ENCODE results near the gene BRI3.

BRI3 gene

DNA sequence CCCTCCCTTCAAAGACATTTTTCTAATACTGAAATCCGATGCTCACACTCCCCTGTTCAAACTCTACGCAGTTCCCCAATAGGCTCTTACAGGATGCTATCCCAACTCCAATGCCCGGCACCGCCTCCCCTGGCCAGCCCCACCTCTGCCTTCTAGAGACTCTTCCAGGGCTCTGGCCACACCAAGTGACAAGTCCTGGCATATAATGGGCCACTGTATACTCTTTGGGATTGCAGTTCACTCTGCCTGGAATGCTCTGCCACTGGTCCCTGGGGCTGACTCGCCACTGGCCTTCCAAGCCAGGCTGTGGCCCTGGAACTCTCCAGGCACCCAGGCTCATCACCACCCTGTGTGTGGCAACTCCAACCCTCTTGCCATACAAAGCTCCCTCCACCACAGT is 3.1 kb upstream of the BRI3 start:
- Mint-ChIP-seq H3K4me1 (peaks cover 14% of the 10 kb centered on the region), H3K27ac (peak overlapping the region; percentile 34), H3K36me3 (peaks cover 15% of the 10 kb centered on the region), H3K4me3 (no peak overlapping the region), H3K9me3 (no peaks in the 10 kb centered on the region)
- DNase-seq (ENCODE audit: low spot score in 2 of 2) = no peak
- no peak for ATAC-seq

DNA sequence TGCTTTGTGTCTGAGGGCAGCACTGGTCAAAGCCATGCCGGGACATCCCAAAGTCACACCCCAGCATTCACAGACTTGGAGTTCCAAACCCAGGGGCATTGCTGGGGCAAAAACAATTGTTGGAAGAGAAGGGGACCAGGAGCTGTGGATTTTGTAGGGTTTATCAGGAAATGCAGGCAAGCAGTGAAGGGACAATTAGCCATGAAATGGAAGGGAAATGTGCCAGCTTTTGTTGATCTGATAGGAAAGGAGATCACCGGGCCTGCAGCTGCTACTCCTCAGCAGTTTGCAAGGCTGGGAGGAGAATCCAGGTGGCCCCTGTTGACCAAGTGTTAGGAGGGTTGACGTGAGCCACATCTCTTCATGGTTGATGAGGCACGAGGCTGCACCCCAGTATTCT is 2.5 kb upstream of the BRI3 start:
- no peak for ATAC-seq
- no peak overlapping the region for H3K4me3 Mint-ChIP-seq

DNA sequence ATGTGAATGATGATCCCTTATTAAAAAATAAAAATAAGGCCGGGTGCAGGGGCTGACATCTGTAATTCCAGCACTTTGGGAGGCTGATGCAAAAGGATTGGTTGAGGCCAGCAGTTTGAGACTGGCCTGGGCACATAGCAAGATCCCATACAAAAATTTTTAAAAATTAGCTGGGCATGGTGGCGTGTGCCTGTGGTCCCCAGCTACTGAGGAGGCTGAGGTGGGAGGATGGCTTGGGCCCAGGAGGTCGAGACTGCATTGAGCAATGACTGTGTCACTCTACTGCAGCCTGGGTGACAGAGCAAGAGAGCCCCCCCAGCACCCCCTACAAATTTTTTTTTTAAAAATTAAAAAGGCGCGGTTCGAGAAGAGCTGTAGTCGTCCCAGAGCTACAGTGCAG is 1.2 kb upstream of the BRI3 start:
- ATAC-seq (no peak), DNase-seq (ENCODE audit: low spot score in 2 of 2) (no peak)
- Mint-ChIP-seq H3K4me3 (peak overlapping the region; percentile 72), H3K36me3 (peaks cover 28% of the 10 kb centered on the region), H3K27ac (peak overlapping the region; percentile 26), H3K4me1 (peaks cover 26% of the 10 kb centered on the region), H3K9me3 (no peaks in the 10 kb centered on the region)

More for the DNA sequence above, 2.5 kb upstream of the BRI3 start:
- Mint-ChIP-seq H3K27ac (no peak overlapping the region), H3K4me1 (peaks cover 14% of the 10 kb centered on the region), H3K9me3 (no peaks in the 10 kb centered on the region), H3K36me3 (peaks cover 20% of the 10 kb centered on the region)
- DNase-seq (ENCODE audit: low spot score in 2 of 2) = no peak

DNA sequence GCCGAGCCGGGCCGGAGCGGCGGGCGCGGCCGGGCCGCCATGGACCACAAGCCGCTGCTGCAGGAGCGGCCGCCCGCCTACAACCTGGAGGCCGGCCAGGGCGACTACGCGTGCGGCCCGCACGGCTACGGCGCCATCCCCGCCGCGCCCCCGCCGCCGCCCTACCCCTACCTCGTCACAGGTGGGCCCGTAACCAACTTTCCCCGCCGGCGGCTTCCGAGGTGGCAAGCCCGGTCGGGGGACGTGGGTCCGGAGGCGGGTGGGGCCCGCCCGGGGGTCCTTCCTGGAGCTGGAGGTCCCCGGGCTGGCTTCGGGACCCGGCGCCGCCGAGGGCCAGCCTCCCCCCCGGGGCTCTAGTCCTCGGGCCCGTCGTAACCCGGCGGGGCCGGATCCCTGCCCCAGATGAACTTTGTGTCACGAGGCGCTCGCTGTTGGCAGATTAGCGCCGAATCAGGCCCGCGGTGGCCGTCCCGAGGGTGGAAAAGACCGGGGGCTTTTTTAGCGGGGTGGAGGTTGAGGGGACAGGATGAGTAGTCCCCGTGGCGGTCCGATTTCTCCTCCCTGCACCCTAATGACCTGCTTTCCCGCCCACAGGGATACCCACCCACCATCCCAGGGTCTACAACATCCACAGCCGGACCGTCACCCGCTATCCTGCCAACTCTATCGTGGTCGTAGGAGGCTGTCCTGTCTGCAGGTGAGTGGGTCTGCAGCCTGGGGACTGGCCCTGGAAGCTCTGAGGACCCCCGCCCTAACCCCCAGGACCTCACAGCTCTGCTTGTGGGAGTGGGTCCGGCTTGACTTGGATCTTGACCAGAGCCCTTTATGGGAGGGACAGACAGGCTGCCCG is 496 bp downstream of the BRI3 start:
- peak overlapping the region; percentile 82 for H3K4me3 Mint-ChIP-seq
- H3K9me3 Mint-ChIP-seq = no peaks in the 10 kb centered on the region
- peak; percentile 53 for ATAC-seq
- peak; percentile 29 to 68 for DNase-seq (ENCODE audit: low spot score in 2 of 2)
- peaks cover 28% of the 10 kb centered on the region for H3K36me3 Mint-ChIP-seq
- H3K27ac Mint-ChIP-seq = peak overlapping the region; percentile 91
- H3K4me1 Mint-ChIP-seq = peaks cover 26% of the 10 kb centered on the region

DNA sequence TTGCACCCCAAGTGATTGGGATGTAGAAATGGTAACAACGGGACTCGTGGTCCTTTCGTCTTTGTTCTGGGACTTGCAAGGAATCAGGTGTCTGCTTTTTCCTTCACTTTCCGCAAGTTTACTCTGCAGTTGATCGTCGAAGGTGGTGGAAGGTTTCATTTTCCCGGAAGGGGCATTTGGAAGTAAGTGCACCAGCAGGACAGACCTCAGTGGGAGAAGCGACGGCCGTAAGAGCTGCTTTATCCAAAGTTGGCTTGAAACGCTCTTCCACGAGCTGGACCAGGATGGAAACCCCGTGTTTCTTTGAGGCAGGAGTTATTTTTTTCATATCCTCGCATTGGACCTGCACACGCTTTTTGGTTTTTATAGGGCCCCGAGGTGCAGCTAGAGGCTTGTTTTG is 1.2 kb downstream of the BRI3 start:
- peak overlapping the region; percentile 91 for H3K27ac Mint-ChIP-seq
- H3K4me1 Mint-ChIP-seq = peaks cover 26% of the 10 kb centered on the region
- H3K36me3 Mint-ChIP-seq = peaks cover 28% of the 10 kb centered on the region
- no peaks in the 10 kb centered on the region for H3K9me3 Mint-ChIP-seq
- peak overlapping the region; percentile 82 for H3K4me3 Mint-ChIP-seq
- ATAC-seq = no peak
- DNase-seq (ENCODE audit: low spot score in 2 of 2) = no peak

DNA sequence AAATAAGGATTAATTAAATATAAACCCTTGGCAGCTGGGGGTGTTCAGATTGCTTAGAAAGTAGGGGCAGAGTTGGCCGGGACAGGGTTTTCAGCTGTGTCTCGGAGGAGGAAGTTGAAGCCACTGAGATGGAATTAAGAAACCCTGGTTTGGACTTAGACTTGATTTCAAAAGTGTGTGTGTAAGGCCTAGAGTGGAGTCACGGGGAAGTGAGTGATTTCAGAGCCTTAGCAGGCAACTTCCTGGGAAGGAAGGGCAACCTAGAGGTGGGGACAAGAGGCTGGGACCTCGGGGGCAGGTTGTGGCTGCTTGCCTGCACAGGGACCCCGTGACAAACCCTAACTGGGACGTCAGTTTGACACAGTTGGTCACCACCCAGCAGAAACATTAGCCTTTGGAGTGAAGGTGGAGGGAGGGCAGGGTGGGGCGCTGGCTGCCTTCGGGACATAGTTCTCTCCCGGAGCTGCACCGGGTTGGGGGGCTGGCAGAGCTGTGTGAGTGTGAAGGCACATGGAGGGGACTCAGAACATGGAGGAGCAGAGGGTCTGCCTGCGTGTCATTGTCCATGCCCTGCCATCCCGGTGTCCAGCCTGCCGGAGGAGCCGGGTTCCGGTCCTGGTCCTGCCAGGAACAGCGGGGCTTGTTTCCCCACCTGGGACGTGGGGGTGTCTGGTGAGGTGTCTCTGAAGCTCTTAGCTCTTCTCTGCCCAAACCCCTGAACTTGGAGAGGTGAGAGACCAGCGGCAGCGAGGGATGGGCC is 1.8 kb downstream of the BRI3 start:
- no peaks in the 10 kb centered on the region for H3K9me3 Mint-ChIP-seq
- H3K27ac Mint-ChIP-seq = peak overlapping the region; percentile 91
- peak overlapping the region; percentile 82 for H3K4me3 Mint-ChIP-seq
- H3K4me1 Mint-ChIP-seq = peaks cover 26% of the 10 kb centered on the region
- no peak for ATAC-seq
- DNase-seq (ENCODE audit: low spot score in 2 of 2) = no peak
- H3K36me3 Mint-ChIP-seq = peaks cover 29% of the 10 kb centered on the region

DNA sequence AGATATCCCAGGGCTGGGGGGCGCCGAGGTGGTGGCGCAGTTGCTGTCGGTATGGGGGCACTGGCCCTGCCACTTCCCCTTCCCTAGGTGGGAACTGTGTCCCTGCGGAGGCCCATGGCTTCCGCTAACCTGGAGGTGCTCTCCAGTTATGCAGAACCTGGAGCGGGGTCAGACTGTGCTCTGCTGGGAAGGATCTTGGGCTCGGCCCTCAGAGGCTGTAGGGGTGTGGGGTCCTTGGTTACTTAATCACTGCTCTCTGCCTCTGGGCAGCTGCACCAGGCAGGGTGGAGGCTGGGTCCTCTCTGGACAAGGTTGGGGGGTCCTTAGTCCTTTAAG is 2.4 kb downstream of the BRI3 start:
- Mint-ChIP-seq H3K27ac (peak overlapping the region; percentile 83), H3K36me3 (peaks cover 34% of the 10 kb centered on the region), H3K9me3 (no peaks in the 10 kb centered on the region), H3K4me1 (peaks cover 26% of the 10 kb centered on the region), H3K4me3 (peak overlapping the region; percentile 28)
- ATAC-seq (no peak), DNase-seq (ENCODE audit: low spot score in 2 of 2) (no peak)

DNA sequence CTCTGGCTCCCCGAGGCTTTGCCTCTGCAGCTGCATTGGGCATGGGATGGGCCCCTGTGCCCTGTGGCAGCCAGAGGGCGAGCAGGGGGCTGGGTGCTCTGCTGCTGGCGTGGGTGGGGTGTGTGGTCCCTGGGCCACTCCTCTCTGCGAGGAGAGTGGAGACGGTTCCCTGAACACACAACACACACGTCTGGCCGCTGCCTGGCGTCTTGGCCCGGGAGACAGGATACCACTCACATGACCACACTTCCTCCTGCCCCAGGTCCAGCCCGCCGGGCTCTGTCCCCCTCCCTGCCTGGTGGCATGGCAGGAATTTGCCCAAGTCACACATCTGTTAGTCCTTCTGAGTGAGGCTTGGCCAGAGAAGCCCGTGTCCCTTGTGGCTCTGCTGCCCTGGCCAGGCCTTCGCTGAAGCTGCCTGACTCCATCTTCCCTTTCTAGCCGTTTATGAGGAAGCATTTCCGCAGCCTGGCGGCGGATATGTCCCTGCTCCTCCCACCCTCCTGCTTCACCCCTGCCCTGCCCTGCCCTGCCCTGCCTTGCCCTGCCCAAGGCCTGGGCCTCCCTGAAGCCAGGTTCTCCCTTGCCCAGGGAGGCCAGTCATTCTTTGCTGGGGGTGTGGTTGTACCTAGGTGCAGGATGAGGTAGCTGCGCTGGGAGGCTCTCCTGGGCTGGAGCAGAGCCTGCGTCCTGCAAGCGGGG is 3.0 kb downstream of the BRI3 start:
- no peak for ATAC-seq
- H3K4me1 Mint-ChIP-seq = peaks cover 26% of the 10 kb centered on the region
- H3K27ac Mint-ChIP-seq = peak overlapping the region; percentile 83
- peak overlapping the region; percentile 28 for H3K4me3 Mint-ChIP-seq
- no peaks in the 10 kb centered on the region for H3K9me3 Mint-ChIP-seq
- H3K36me3 Mint-ChIP-seq = peaks cover 34% of the 10 kb centered on the region
- DNase-seq (ENCODE audit: low spot score in 2 of 2) = no peak

DNA sequence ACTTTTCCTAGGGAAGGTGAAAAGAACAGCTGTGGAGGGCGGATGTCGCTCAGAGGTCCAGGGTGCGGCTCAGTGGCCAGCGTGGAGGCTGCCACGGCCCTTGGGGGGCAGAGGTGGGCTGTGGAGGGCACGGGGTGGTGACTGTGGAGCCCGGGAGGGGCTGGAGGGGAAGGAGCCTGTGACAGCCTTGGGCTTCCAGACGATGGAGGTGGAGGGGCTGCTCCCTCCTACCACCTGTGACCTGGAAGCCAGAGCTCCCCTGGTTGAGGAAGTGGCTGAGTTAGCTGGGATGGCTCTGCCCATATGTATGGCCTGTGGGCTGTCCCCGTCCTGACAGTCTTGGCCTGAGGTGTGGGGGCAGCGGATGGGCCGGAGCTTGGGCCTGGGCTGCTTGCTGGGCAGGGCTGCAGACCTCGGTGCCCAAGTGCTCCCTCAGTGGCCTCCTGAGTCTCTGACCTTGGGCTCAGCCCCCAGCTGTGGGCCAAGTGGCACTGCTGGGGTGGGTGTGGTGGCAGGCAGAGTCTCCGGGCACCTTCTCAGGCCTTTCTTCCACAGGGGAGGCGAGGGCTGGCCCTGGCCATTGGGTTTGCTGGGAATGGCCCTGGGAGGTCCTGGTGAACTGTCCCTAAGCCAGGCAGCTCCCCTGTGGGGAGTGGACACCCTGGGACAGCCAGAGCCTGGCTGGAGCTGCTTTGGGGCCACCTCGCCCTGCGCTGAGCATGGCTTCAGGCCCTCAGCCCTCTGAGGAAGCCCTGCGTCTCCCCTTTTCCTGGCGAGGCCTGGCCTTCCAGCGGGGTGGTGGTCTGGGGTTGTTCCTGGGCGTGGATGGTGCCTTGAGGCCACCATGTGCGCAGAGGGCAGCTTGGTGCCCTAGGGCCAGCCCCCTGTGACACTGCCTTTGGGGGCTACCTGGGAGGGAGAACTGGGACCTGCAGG is 3.9 kb downstream of the BRI3 start:
- H3K4me3 Mint-ChIP-seq = peak overlapping the region; percentile 28
- peaks cover 26% of the 10 kb centered on the region for H3K4me1 Mint-ChIP-seq
- H3K36me3 Mint-ChIP-seq = peaks cover 34% of the 10 kb centered on the region
- no peak overlapping the region for H3K27ac Mint-ChIP-seq
- ATAC-seq (no peak), DNase-seq (ENCODE audit: low spot score in 2 of 2) (no peak)
- H3K9me3 Mint-ChIP-seq = no peaks in the 10 kb centered on the region

DNA sequence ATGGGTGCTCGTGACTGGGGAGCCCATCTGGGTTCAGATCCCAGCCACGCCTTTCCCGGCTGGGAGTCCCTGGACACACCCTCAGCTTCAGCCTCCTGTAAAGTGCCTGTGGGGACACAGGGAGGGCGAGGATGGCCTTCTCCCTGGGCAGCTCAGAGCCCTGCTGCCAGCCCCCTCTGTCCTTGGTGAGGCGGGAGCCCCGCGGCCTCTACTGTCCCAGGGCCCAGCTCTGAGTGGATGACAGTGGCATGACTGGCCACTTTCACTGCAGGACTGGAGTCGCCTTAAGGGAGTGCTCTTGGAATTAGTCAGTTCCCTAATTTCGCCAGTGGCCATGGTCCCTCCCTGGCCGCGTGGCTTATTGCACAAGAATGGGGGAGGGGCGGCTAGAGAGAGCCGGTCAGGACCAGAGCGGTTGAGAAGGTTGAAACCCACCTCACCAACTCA is 4.6 kb downstream of the BRI3 start:
- ATAC-seq (no peak), DNase-seq (ENCODE audit: low spot score in 2 of 2) (no peak)
- Mint-ChIP-seq H3K36me3 (peaks cover 34% of the 10 kb centered on the region), H3K9me3 (no peaks in the 10 kb centered on the region), H3K27ac (no peak overlapping the region), H3K4me3 (no peak overlapping the region), H3K4me1 (peaks cover 26% of the 10 kb centered on the region)

DNA sequence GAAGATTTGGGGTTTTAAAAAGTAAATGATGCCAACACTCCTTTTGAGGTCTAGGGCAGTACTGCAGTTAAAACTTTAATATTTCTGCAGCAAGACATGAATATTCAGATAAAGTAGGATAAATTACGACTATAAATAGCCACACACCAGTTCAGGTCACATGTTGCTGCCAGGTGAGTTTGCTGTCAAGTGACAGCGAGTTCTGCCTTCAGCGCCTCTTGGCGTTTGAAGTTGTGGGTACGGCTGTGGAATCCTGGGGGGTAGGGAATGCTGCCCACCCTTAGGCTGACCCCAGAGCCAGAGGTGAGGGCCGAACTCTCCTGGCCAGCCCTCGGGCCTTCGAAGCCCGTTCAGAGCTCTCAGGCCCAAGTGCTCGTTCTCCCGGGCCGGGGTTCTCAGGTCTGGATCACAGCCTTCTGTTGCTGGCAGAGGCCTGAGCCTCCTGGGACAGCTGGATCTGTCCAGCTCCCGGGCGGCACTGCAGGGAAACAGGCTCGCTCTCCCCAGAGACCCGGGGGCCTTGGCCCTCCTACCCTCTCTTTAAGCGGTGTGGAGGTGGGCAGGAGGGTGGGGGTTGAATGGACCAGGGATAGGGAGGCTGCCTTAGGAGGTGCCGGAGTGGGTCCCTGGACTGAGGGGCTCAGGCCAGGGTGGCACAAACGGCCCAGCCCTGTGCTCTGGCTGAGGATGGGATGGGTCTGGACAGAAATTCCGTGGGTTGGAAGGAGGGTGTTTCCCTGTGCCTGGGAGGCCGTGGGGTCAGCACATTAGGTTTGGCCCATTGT is 5.4 kb downstream of the BRI3 start:
- ATAC-seq (no peak), DNase-seq (ENCODE audit: low spot score in 2 of 2) (no peak)
- Mint-ChIP-seq H3K27ac (no peak overlapping the region), H3K4me1 (peaks cover 26% of the 10 kb centered on the region), H3K36me3 (peaks cover 34% of the 10 kb centered on the region), H3K9me3 (no peaks in the 10 kb centered on the region), H3K4me3 (no peak overlapping the region)

DNA sequence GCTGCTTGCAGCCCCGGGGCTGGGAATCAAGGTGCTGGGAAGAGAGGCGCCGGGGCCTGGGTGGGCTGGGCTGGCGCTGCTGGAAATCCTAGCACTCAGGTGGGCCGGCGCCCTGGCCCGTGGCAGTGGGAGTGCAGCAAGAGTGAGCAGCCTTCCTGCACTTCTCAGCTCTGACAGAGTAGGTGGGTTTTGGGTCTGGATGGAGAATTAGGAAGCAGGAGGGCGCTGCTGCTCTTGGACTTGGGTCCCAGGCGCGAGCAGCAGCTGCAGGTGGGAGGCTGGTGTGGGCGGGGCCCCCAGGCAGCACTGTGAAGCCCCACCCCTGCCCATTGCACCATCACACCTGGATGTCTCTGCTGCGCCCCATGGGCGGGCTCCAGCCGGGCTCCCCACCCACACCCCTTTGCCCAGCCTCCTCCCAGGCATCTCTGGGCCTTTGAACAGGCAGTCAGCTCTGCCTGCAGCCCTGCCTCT is 6.0 kb downstream of the BRI3 start:
- Mint-ChIP-seq H3K4me3 (no peak overlapping the region), H3K36me3 (peaks cover 34% of the 10 kb centered on the region), H3K4me1 (peaks cover 21% of the 10 kb centered on the region), H3K9me3 (no peaks in the 10 kb centered on the region), H3K27ac (no peak overlapping the region)
- ATAC-seq (no peak), DNase-seq (ENCODE audit: low spot score in 2 of 2) (no peak)

DNA sequence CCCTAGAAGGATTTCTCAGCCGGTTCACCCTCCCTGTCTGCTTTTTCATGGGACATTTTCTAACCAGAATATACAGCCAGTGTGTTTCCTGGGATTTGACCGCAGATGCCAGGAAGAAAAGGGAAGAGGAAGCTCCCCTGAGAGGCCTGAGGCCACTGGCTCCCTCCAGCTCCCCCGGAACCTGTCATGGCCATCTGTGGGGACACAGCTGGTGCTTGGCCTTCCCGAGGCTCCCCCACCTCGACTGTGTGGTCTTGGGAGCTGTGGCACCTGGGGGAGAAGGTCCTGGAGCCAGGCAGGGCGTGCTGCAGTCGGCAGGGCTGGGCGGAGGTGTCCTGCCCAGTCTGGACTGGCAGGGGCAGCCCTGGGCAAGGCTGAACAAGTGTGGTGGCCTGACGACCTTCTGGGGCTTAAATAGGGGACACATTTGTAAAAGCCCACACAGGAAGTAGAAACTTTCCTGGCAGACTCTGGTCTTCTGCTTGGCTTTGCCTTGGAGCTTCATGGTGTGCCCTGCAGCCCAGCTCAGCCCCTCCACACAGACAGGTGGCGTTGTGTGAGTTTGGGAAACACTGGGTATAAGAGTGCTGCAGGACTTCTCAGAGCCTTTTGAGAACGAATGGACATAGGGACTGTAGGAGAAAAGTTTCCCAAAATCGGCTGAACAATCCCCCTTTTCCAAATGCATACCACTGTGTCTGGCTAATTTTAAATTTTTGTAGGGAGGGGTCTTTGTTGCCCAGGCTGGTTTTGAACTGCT is 6.8 kb downstream of the BRI3 start:
- no peak for DNase-seq (ENCODE audit: low spot score in 2 of 2)
- ATAC-seq = no peak
- Mint-ChIP-seq H3K9me3 (no peaks in the 10 kb centered on the region), H3K4me3 (no peak overlapping the region), H3K4me1 (peaks cover 14% of the 10 kb centered on the region), H3K27ac (no peak overlapping the region), H3K36me3 (peaks cover 34% of the 10 kb centered on the region)
